IMR-90 (cell line): ENCODE results near the gene SRMS. TPM values are rescaled to one million over a fixed set of nuclear protein-coding genes. Genes with fewer than 3 reads are reported as not detected.
A peak's percentile ranks its signal among the peaks of the same experiment; 100 is the strongest.

ENCODE experiments used
- ATAC-seq: fragments of 200-7000 bp; cut with Tn5 transposase; 2 replicates; pipeline ENCODE4 v1.9.1; 2020; ENCODE audit warnings: low read depth, mild to moderate bottlenecking, moderate library complexity
- BruUV-seq: library from RNA; stranded (reverse); fragments of 400-500 nt; replicated peaks from 2 replicates; lab custom pipeline; 2021; lab: Mats Ljungman, UMichigan
- CTCF ChIA-PET: fragments of 300-600 bp; formaldehyde crosslinking; extraction: SDS; loops from one replicate; lab custom pipeline; 2021; ENCODE audit warnings: antibody characterized with exemption; lab: Yijun Ruan, JAX
- POLR2A ChIA-PET: fragments of 300-600 bp; sonication (Branson Sonifier 250); formaldehyde crosslinking; loops from one replicate; lab custom pipeline; 2022; ENCODE audit warnings: antibody characterized with exemption; ENCODE audit not compliant: unreplicated experiment; lab: Charles Lee
- DNase-seq: peaks from one replicate; pipeline ENCODE4 v3.0.0; 2013
- H2AFZ ChIP-seq: replicated peaks from 2 replicates; pipeline ENCODE3; 2013; ENCODE audit warnings: low read length, mild to moderate bottlenecking; ENCODE audit not compliant: poor library complexity
- H2AK5ac ChIP-seq: 2 replicates; pipeline ENCODE4 v1.6.1; 2013; ENCODE audit warnings: low read depth, low read length, inconsistent platforms
- H2AK9ac ChIP-seq: replicated peaks from 2 replicates; pipeline ENCODE3; 2013; ENCODE audit warnings: mild to moderate bottlenecking, low read depth, low read length, moderate library complexity; ENCODE audit not compliant: poor library complexity
- H2BK120ac ChIP-seq: 2 replicates; pipeline ENCODE4 v1.6.1; 2013; ENCODE audit warnings: low read depth, low read length, inconsistent platforms
- H2BK15ac ChIP-seq: 3 replicates; pipeline ENCODE4 v1.6.1; 2013; ENCODE audit warnings: low read depth, low read length, inconsistent platforms
- H2BK20ac ChIP-seq: 2 replicates; pipeline ENCODE4 v1.6.1; 2013; ENCODE audit warnings: low read depth, mild to moderate bottlenecking, inconsistent platforms, low read length, moderate library complexity
- H2BK5ac ChIP-seq: 2 replicates; pipeline ENCODE4 v1.6.1; 2013; ENCODE audit warnings: mild to moderate bottlenecking, low read depth, low read length, inconsistent platforms; ENCODE audit not compliant: poor library complexity, severe bottlenecking
- H3K14ac ChIP-seq: replicated peaks from 2 replicates; pipeline ENCODE4 v1.6.1; 2013; ENCODE audit warnings: low read depth, low read length, inconsistent platforms
- H3K18ac ChIP-seq: 2 replicates; pipeline ENCODE4 v1.6.1; 2013; ENCODE audit warnings: low read depth, low read length, control low read depth
- H3K23ac ChIP-seq: 2 replicates; pipeline ENCODE4 v1.6.1; 2013; ENCODE audit warnings: low read depth, low read length, inconsistent platforms
- H3K27ac ChIP-seq: 2 replicates; pipeline ENCODE4 v1.5.1; 2013; ENCODE audit warnings: mild to moderate bottlenecking, control low read depth, low read length; ENCODE audit not compliant: insufficient read depth
- H3K27me3 ChIP-seq: 2 replicates; pipeline ENCODE4 v1.6.1; 2013; ENCODE audit warnings: low read length; ENCODE audit not compliant: control insufficient read depth, insufficient read depth
- H3K36me3 ChIP-seq: 2 replicates; pipeline ENCODE4 v1.6.1; 2013; ENCODE audit warnings: low read length, mixed read lengths; ENCODE audit not compliant: control insufficient read depth, insufficient read depth
- H3K4ac ChIP-seq: 2 replicates; pipeline ENCODE4 v1.6.1; 2013; ENCODE audit warnings: low read depth, low read length, inconsistent platforms
- H3K4me1 ChIP-seq: 2 replicates; pipeline ENCODE4 v1.6.1; 2013; ENCODE audit warnings: low read length, mixed read lengths; ENCODE audit not compliant: control insufficient read depth, insufficient read depth
- H3K4me2 ChIP-seq: 2 replicates; pipeline ENCODE4 v1.6.1; 2013; ENCODE audit warnings: low read depth, mild to moderate bottlenecking, control low read depth, low read length, moderate library complexity
- H3K4me3 ChIP-seq: 2 replicates; pipeline ENCODE4 v1.5.1; 2013; ENCODE audit warnings: low read depth, mild to moderate bottlenecking, control low read depth, low read length, moderate library complexity; ENCODE audit not compliant: insufficient read depth
- H3K56ac ChIP-seq: 2 replicates; pipeline ENCODE4 v1.6.1; 2013; ENCODE audit warnings: low read length, inconsistent platforms; ENCODE audit not compliant: insufficient read depth; ENCODE audit errors: extremely low read depth
- H3K79me1 ChIP-seq, 2 experiments: 2 replicates each; pipeline ENCODE4 v1.6.1; 2013; ENCODE audit warnings: low read length in 2 of 2, inconsistent platforms in 1 of 2, low read depth in 1 of 2
- H3K9ac ChIP-seq: 2 replicates; pipeline ENCODE4 v1.6.1; 2013; ENCODE audit warnings: low read depth, low read length, control low read depth
- H3K9me1 ChIP-seq: 2 replicates; pipeline ENCODE4 v1.6.1; 2013; ENCODE audit warnings: low read length, inconsistent platforms; ENCODE audit not compliant: insufficient read depth
- H3K9me3 ChIP-seq: 2 replicates; pipeline ENCODE4 v1.6.1; 2013; ENCODE audit warnings: low read length; ENCODE audit not compliant: control insufficient read depth, insufficient read depth
- H4K20me1 ChIP-seq: 2 replicates; pipeline ENCODE4 v1.6.1; 2013; ENCODE audit warnings: low read length, inconsistent platforms; ENCODE audit not compliant: insufficient read depth
- H4K5ac ChIP-seq: 2 replicates; pipeline ENCODE4 v1.6.1; 2013; ENCODE audit warnings: mild to moderate bottlenecking, low read depth, low read length, control low read depth
- H4K8ac ChIP-seq, 2 experiments: 2 replicates each; pipeline ENCODE4 v1.6.1; 2013; ENCODE audit warnings: low read depth in 2 of 2, low read length in 2 of 2, control low read depth in 1 of 2, inconsistent platforms in 1 of 2
- H4K91ac ChIP-seq: 2 replicates; pipeline ENCODE4 v1.6.1; 2013; ENCODE audit warnings: low read depth, low read length, inconsistent platforms; ENCODE audit not compliant: insufficient read depth
- CTCF ChIP-seq: conservative IDR thresholded peaks from 2 replicates; pipeline ENCODE4 v1.5.1; 2012; ENCODE audit warnings: mild to moderate bottlenecking, low read depth, low read length, improper control_type of control experiment
- MAFK ChIP-seq: IDR thresholded peaks from 2 replicates; pipeline ENCODE4 v1.6.1; 2012; ENCODE audit warnings: low read depth, low read length, improper control_type of control experiment
- MAZ ChIP-seq: IDR thresholded peaks from 2 replicates; pipeline ENCODE4 v1.6.1; 2012; ENCODE audit warnings: low read depth, mild to moderate bottlenecking, low read length, improper control_type of control experiment, moderate library complexity, borderline replicate concordance
- MXI1 ChIP-seq: IDR thresholded peaks from 2 replicates; pipeline ENCODE4 v1.6.1; 2012; ENCODE audit warnings: low read depth, mild to moderate bottlenecking, low read length, moderate library complexity, borderline replicate concordance
- NFE2L2 ChIP-seq: fragments of 150-350 bp; IDR thresholded peaks from 2 replicates; pipeline ENCODE4 v1.6.1; 2016; ENCODE audit warnings: low read depth, mild to moderate bottlenecking, low read length
- RAD21 ChIP-seq: IDR thresholded peaks from 2 replicates; pipeline ENCODE4 v1.6.1; 2012; ENCODE audit warnings: low read length, improper control_type of control experiment
- RFX5 ChIP-seq: IDR thresholded peaks from 2 replicates; pipeline ENCODE4 v1.8.0; 2012; ENCODE audit warnings: low read depth, mild to moderate bottlenecking, low read length, moderate library complexity
- SMC3 ChIP-seq: fragments of 150-350 bp; IDR thresholded peaks from 2 replicates; pipeline ENCODE4 v1.6.1; 2016; ENCODE audit warnings: low read depth, mild to moderate bottlenecking, antibody characterized with exemption, low read length, moderate library complexity
- WGBS, 2 experiments: methylation state at CpG; one replicate each; pipeline versions ENCODE4 v1.1.5 to v1.1.7; 2013; ENCODE audit warnings: missing lambda C conversion rate in 2 of 2; ENCODE audit not compliant: insufficient read length in 1 of 2; ENCODE audit errors: extremely low coverage in 2 of 2; 5-methylcytosine and 5-hydroxymethylcytosine counted together
- dilution Hi-C: fragments of 300-500 bp; cut with HindIII; formaldehyde crosslinking; loops from one replicate; pipeline ENCODE4 v1.14.3; 2018; ENCODE audit warnings: low sequenced_read_pairs; ENCODE audit not compliant: unreplicated experiment
- in situ Hi-C: fragments of 300-500 bp; cut with MboI; formaldehyde crosslinking; loops from 3 replicates; pipeline ENCODE4 v1.14.3; 2019; ENCODE audit warnings: low sequenced_read_pairs, inconsistent platforms, mixed read lengths
- intact Hi-C: fragments of 100-400 bp; cut with micrococcal nuclease; formaldehyde crosslinking; loops from 2 replicates; pipeline ENCODE4 v1.10.0; 2022
- polyA plus RNA-seq, 3 experiments: library from polyadenylated mRNA; depleted of rRNA; stranded (reverse); fragments of >200 nt; gene quantifications; 2 replicates each; pipeline ENCODE4 v1.2.3, GENCODE V29; 2012; ENCODE audit warnings: low replicate concordance in 1 of 3
- total RNA-seq: library from RNA; depleted of rRNA; stranded (reverse); fragments of >200 nt; gene quantifications from 2 replicates; pipeline ENCODE4 v1.2.3, GENCODE V29; 2012
- TF ChIP-seq, protein P1 (sequence below): fragments of 150-350 bp; IDR thresholded peaks from 2 replicates; pipeline ENCODE4 v1.6.1; 2017; ENCODE audit warnings: mild to moderate bottlenecking, antibody characterized with exemption, low read length, low read depth

SRMS gene
- total and polyA plus RNA-seq, 2 of the 4 experiments (the other 2 are of a cell fraction), result not detected

- no peak for TF ChIP-seq CTCF
Observed at GRCh38 chr20:63499338-63499969, 48.1 kb downstream of the SRMS start (continued).

DNA sequence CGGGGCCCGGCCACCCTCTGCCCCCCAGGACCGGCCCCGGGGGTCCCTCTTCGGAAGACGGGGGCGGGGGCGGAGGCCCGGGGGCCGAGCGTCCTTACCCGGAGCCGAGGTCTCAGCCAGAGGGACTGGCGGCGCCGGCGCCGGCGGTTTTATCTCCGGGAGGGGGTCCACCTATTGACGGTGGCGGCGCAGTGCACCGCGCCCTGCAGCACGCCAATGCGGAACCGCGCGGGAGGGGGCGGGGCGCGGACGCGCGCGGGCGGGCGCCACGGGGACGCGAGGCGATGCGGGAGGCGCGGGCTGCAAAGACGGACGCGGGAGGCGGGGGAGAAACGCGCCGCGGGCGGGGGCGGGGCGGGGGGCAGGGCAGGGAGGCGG, 48.6 kb downstream of the SRMS start, which contains the start of gene EEF1A2:
EEF1A2 (minus strand) TSS at position 124 of the 378 bp plus-strand sequence. CDS start 1,320 bp downstream, outside the sequence.
- Histone ChIP-seq H3K18ac (no peak within 1 kb of the TSS), H3K36me3 (no peaks in the 10 kb centered on the region), H2AK5ac (no peak within 1 kb of the TSS), H3K9me3 (0 out of 2 replicates have a peak, but pooled peaks cover 1% of the 10 kb centered on the region), H3K9me1 (no peaks in the 10 kb centered on the region), H3K23ac (no peak within 1 kb of the TSS), H3K9ac (no peak within 1 kb of the TSS), H3K4me2 (peak within 1 kb of the TSS; percentile 67), H2AK9ac (peak within 1 kb of the TSS; percentile 39), H3K4me1 (0 out of 2 replicates have a peak, but pooled peaks cover 3% of the 10 kb centered on the region), H2BK20ac (no peak within 1 kb of the TSS), H3K4ac (no peak within 1 kb of the TSS), H3K14ac (no peak within 1 kb of the TSS), H2BK120ac (no peak within 1 kb of the TSS), H4K5ac (no peak within 1 kb of the TSS), H3K79me1 (no peaks in the 10 kb centered on the region), H2BK15ac (no peak within 1 kb of the TSS), H3K56ac (no peak within 1 kb of the TSS), H2AFZ (peak within 1 kb of the TSS; percentile 84), H4K91ac (no peak within 1 kb of the TSS), H4K8ac (no peak within 1 kb of the TSS), H3K4me3 (peak within 1 kb of the TSS; percentile 26), H2BK5ac (no peak within 1 kb of the TSS), H3K27ac (no peak within 1 kb of the TSS), H3K27me3 (peaks cover 33% of the 10 kb centered on the region), H4K20me1 (peaks cover 4% of the 10 kb centered on the region)
- CTCF ChIA-PET, result no interaction called here
- DNase-seq (no peak), ATAC-seq (peak; percentile 21)
- dilution Hi-C loops, result no loop called here
- no TSS peak for BruUV-seq
- intact Hi-C loops, result no loop called here
- 0% methylated on average over 5 of the region's 58 CpGs; no CpG with 5 or more reads in 1 of the 2 experiments for WGBS, 2 experiments
- POLR2A ChIA-PET, result no interaction called here
- in situ Hi-C loops, result no loop called here
- TF ChIP-seq MAFK, result no peak
- TF ChIP-seq, protein P1, sequence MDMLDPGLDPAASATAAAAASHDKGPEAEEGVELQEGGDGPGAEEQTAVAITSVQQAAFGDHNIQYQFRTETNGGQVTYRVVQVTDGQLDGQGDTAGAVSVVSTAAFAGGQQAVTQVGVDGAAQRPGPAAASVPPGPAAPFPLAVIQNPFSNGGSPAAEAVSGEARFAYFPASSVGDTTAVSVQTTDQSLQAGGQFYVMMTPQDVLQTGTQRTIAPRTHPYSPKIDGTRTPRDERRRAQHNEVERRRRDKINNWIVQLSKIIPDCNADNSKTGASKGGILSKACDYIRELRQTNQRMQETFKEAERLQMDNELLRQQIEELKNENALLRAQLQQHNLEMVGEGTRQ, result no peak
- no peak for TF ChIP-seq NFE2L2
- TF ChIP-seq RFX5, result no peak
- TF ChIP-seq SMC3, result no peak
- no peak for TF ChIP-seq RAD21
- peak; percentile 30; the same call in 1 of the 2 replicates for TF ChIP-seq MAZ
- TF ChIP-seq CTCF, result peak; percentile 25; the same call in 1 of the 2 replicates
- no peak for TF ChIP-seq MXI1
